MM.1S (cell line): Measurements from ENCODE around the gene TNF.

ENCODE experiments used
- DNase-seq: peaks from one replicate; pipeline ENCODE4 v3.0.0-alpha.2; 2015
- H2AFZ ChIP-seq: fragments of 300-600 bp; sonication (generic); 2 replicates; pipeline ENCODE4 v1.6.0; 2016; ENCODE audit warnings: antibody characterized with exemption, low read length
- H3F3A ChIP-seq: fragments of 300-600 bp; sonication (generic); 2 replicates; pipeline ENCODE4 v1.6.1; 2016; ENCODE audit warnings: mild to moderate bottlenecking, antibody characterized with exemption, low read length, moderate library complexity, mixed read lengths; ENCODE audit not compliant: insufficient read depth
- H3K27ac ChIP-seq: fragments of 300-600 bp; sonication (generic); 2 replicates; pipeline ENCODE4 v1.5.1; 2016; ENCODE audit warnings: mild to moderate bottlenecking, low read length
- H3K27me3 ChIP-seq: fragments of 300-600 bp; sonication (generic); replicated peaks from 2 replicates; pipeline ENCODE4 v1.6.0; 2016; ENCODE audit warnings: low read length; ENCODE audit not compliant: insufficient read depth
- H3K36me3 ChIP-seq: fragments of 300-600 bp; sonication (generic); replicated peaks from 2 replicates; pipeline ENCODE4 v1.6.1; 2016; ENCODE audit warnings: mild to moderate bottlenecking, low read length, mixed read lengths; ENCODE audit not compliant: insufficient read depth
- H3K4me1 ChIP-seq: fragments of 300-600 bp; sonication (generic); 2 replicates; pipeline ENCODE4 v1.6.1; 2016; ENCODE audit warnings: low read length, mixed read lengths
- H3K4me2 ChIP-seq: fragments of 300-600 bp; sonication (generic); 2 replicates; pipeline ENCODE4 v1.6.0; 2016; ENCODE audit warnings: low read depth, low read length
- H3K4me3 ChIP-seq: fragments of 300-600 bp; sonication (generic); 2 replicates; pipeline ENCODE4 v1.5.1; 2016; ENCODE audit warnings: low read length, mixed read lengths
- H3K79me2 ChIP-seq: fragments of 300-600 bp; sonication (generic); 2 replicates; pipeline ENCODE4 v1.6.1; 2016; ENCODE audit warnings: mixed run types, low read length, mixed read lengths
- H3K9ac ChIP-seq: fragments of 300-600 bp; sonication (generic); 2 replicates; pipeline ENCODE4 v1.6.1; 2016; ENCODE audit warnings: low read length, mixed read lengths
- H3K9me2 ChIP-seq: fragments of 300-600 bp; sonication (generic); replicated peaks from 2 replicates; pipeline ENCODE4 v1.6.1; 2016; ENCODE audit warnings: mild to moderate bottlenecking, low read length, mixed read lengths; ENCODE audit not compliant: insufficient read depth
- H3K9me3 ChIP-seq: fragments of 300-600 bp; sonication (generic); replicated peaks from 2 replicates; pipeline ENCODE4 v1.6.1; 2016; ENCODE audit warnings: mild to moderate bottlenecking, low read length, mixed read lengths; ENCODE audit not compliant: insufficient read depth
- H4K20me1 ChIP-seq: fragments of 300-600 bp; sonication (generic); 2 replicates; pipeline ENCODE4 v1.6.1; 2016; ENCODE audit warnings: mild to moderate bottlenecking, low read length, moderate library complexity, mixed read lengths; ENCODE audit not compliant: insufficient read depth
- EZH2 ChIP-seq: fragments of 300-600 bp; sonication (generic); optimal IDR thresholded peaks from 2 replicates; pipeline ENCODE3; 2017; ENCODE audit warnings: low read depth, mild to moderate bottlenecking, antibody characterized with exemption, low read length, mixed read lengths
- EZH2phosphoT487 ChIP-seq: fragments of 300-600 bp; sonication (generic); IDR thresholded peaks from 2 replicates; pipeline ENCODE4 v1.6.1; 2018; ENCODE audit warnings: antibody characterized with exemption, low read length
- TF ChIP-seq, protein P1 (sequence below): fragments of 300-600 bp; sonication (generic); IDR thresholded peaks from 2 replicates; pipeline ENCODE4 v1.5.1; 2016; ENCODE audit warnings: antibody characterized with exemption, low read length, mixed read lengths

Gene TNF

DNA sequence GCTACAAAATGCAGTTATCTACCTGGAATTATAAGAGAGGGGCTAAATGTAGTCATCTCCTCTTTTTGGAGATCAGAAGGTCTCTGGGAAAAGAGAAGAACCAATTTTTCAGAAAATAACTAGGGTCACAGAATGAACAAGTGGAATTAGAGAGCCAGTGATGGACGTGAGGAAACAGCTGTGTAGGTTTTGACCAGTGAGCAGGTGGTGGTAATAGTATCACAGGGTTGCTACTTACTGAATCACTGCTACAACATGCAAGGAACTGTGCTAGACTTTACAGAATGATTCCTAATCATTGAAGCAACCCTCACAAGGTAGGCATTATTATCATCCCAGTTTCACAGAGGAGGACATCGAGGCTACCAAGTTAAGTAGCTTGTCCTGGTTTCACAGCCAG is 30.7 kb upstream of the TNF start:
- H3K9me2 ChIP-seq = no peaks in the 10 kb centered on the region
- H3K36me3 ChIP-seq = peaks cover 8% of the 10 kb centered on the region
- H3K27ac ChIP-seq = no peak overlapping the region
- no peak overlapping the region for H3K4me3 ChIP-seq
- H3K27me3 ChIP-seq = no peaks in the 10 kb centered on the region
- TF ChIP-seq EZH2 (no peak), EZH2phosphoT487 (no peak)
- TF ChIP-seq, protein P1, sequence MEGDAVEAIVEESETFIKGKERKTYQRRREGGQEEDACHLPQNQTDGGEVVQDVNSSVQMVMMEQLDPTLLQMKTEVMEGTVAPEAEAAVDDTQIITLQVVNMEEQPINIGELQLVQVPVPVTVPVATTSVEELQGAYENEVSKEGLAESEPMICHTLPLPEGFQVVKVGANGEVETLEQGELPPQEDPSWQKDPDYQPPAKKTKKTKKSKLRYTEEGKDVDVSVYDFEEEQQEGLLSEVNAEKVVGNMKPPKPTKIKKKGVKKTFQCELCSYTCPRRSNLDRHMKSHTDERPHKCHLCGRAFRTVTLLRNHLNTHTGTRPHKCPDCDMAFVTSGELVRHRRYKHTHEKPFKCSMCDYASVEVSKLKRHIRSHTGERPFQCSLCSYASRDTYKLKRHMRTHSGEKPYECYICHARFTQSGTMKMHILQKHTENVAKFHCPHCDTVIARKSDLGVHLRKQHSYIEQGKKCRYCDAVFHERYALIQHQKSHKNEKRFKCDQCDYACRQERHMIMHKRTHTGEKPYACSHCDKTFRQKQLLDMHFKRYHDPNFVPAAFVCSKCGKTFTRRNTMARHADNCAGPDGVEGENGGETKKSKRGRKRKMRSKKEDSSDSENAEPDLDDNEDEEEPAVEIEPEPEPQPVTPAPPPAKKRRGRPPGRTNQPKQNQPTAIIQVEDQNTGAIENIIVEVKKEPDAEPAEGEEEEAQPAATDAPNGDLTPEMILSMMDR = no peak
- no peaks in the 10 kb centered on the region for H3K9me3 ChIP-seq
- DNase-seq = no peak
- H3K79me2 ChIP-seq = peaks cover 39% of the 10 kb centered on the region
- H3K4me2 ChIP-seq = no peak overlapping the region
- peaks cover 13% of the 10 kb centered on the region for H4K20me1 ChIP-seq
- H3F3A ChIP-seq = peaks cover 20% of the 10 kb centered on the region
- no peak overlapping the region for H3K9ac ChIP-seq
- peaks cover 17% of the 10 kb centered on the region for H3K4me1 ChIP-seq
- no peak overlapping the region for H2AFZ ChIP-seq

DNA sequence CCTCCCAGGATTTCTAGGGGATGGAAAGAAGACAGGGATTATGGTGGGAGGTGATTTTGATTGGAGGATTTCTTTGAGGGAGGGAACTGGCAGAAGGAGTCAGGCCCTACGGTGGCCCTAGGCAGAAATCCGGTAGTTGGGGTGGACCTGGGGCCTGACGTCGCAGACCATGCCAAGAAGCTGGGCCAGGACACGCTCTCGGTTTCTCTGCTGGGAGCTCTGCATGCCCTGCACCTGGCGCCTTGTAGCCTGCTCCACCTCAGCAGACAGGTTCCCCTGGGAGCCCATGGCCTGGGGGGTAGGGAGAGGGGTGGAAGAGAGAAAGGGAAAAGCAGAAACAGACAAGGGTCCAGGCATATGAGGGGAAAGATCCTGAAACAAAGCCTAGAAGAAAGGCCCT is 30.1 kb upstream of the TNF start:
- TF ChIP-seq, protein P1 = no peak
- TF ChIP-seq EZH2 (no peak), EZH2phosphoT487 (no peak)
- H2AFZ ChIP-seq = no peak overlapping the region
- H3K4me3 ChIP-seq = no peak overlapping the region
- no peaks in the 10 kb centered on the region for H3K27me3 ChIP-seq
- peaks cover 11% of the 10 kb centered on the region for H3K4me1 ChIP-seq
- no peak for DNase-seq
- no peaks in the 10 kb centered on the region for H3K9me3 ChIP-seq
- H4K20me1 ChIP-seq = peaks cover 7% of the 10 kb centered on the region
- H3K27ac ChIP-seq = no peak overlapping the region
- H3F3A ChIP-seq = peaks cover 20% of the 10 kb centered on the region
- no peaks in the 10 kb centered on the region for H3K9me2 ChIP-seq
- H3K9ac ChIP-seq = no peak overlapping the region
- H3K4me2 ChIP-seq = no peak overlapping the region
- H3K36me3 ChIP-seq = peaks cover 2% of the 10 kb centered on the region; the same call in 1 of the 2 replicates
- H3K79me2 ChIP-seq = peaks cover 33% of the 10 kb centered on the region

DNA sequence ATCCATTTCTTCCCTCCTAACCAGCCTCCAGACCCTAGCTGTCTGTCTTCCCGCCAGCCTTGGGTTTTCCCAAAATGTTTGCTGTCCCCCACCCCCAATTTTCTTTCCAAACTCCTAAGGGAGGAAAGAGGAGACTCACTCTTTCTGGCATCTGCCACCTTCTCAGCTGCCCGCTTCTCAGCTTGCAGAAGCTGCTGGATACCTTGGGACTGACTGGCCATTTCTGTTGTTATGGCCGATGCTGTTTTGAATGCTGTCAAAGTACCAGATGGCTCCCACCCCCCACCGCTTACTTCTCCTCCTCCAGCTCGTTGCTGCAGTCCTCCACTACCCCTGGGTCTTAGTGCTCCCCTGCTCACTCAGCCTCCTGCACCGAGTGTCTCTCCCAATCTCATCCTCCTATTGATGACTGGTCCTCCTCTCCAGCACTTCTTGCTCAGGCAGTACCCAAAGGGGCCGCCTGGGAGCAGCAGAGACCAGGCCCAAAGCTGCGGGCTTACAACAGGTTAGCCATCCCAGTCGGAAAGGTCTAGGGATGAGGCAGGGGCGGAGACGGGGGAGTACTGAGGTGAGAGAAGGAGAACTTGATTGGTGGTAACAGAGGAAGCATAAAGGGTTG is 28.9 kb upstream of the TNF start, which contains the start of gene ATP6V1G2:
Gene ATP6V1G2, minus strand, starts transcription at position 270 of the 619 bp plus-strand sequence. Its CDS starts 49 bp downstream, at position 221.
- H3K9me2 ChIP-seq = no peaks in the 10 kb centered on the region
- H3K4me3 ChIP-seq = peak within 1 kb of the TSS; percentile 57
- peak within 1 kb of the TSS; percentile 89 for H3K9ac ChIP-seq
- no peak for TF ChIP-seq EZH2
- TF ChIP-seq, protein P1 = peak; percentile 98
- H2AFZ ChIP-seq = peak within 1 kb of the TSS; percentile 42
- no peaks in the 10 kb centered on the region for H3K27me3 ChIP-seq
- no peaks in the 10 kb centered on the region for H3K36me3 ChIP-seq
- no peaks in the 10 kb centered on the region for H3K9me3 ChIP-seq
- peak within 1 kb of the TSS; percentile 36; the same call in 1 of the 2 replicates for H3K27ac ChIP-seq
- peaks cover 22% of the 10 kb centered on the region for H3K79me2 ChIP-seq
- H3K4me1 ChIP-seq = peaks cover 9% of the 10 kb centered on the region
- DNase-seq = peak; percentile 85
- peaks cover 16% of the 10 kb centered on the region for H3F3A ChIP-seq
- H4K20me1 ChIP-seq = no peaks in the 10 kb centered on the region
- peak within 1 kb of the TSS; percentile 67 for H3K4me2 ChIP-seq
